Measurements from ENCODE around the gene CHMP6.
A peak's percentile ranks its signal among the peaks of the same experiment; 100 is the strongest.

Gene CHMP6

GRCh38 chr17:80991645-80992076, at the start of gene CHMP6:
CHMP6 (plus strand) TSS chr17:80991841; CDS start chr17:80991919, 78 bp downstream.
- peak; percentile 17 for TF ChIP-seq CTCF (IDR thresholded peaks at IDR 0.05; ENCODE audit: insufficient read depth, low read depth, low read length, missing control alignments)
- peak; percentile 88 for DNase-seq (ENCODE audit: low read depth)
- peak within 1 kb of the TSS; percentile 66 for H3K4me3 ChIP-seq (ENCODE audit: low read depth, low read length)

GRCh38 chr17:80942423-80943345, 49.0 kb upstream of the CHMP6 start:
- H3K4me3 ChIP-seq (ENCODE audit: low read depth, low read length) = no peak overlapping the region
- no peak for TF ChIP-seq CTCF (IDR thresholded peaks at IDR 0.05; ENCODE audit: insufficient read depth, low read depth, low read length, missing control alignments)
- no peak for DNase-seq (ENCODE audit: low read depth)

- no peak for DNase-seq (ENCODE audit: low read depth)
- no peak overlapping the region for H3K4me3 ChIP-seq (ENCODE audit: low read depth, low read length)
- no peak for TF ChIP-seq CTCF (IDR thresholded peaks at IDR 0.05; ENCODE audit: insufficient read depth, low read depth, low read length, missing control alignments)
Observed at GRCh38 chr17:80943346-80944145, 48.1 kb upstream of the CHMP6 start.

- H3K4me3 ChIP-seq (ENCODE audit: low read depth, low read length) = no peak overlapping the region
- TF ChIP-seq CTCF (IDR thresholded peaks at IDR 0.05; ENCODE audit: insufficient read depth, low read depth, low read length, missing control alignments) = no peak
- DNase-seq (ENCODE audit: low read depth) = no peak
Observed at GRCh38 chr17:80944326-80944725, 47.3 kb upstream of the CHMP6 start.

GRCh38 chr17:80945736-80946135, 45.9 kb upstream of the CHMP6 start:
- no peak for TF ChIP-seq CTCF (IDR thresholded peaks at IDR 0.05; ENCODE audit: insufficient read depth, low read depth, low read length, missing control alignments)
- no peak overlapping the region for H3K4me3 ChIP-seq (ENCODE audit: low read depth, low read length)
- DNase-seq (ENCODE audit: low read depth) = no peak

- TF ChIP-seq CTCF (IDR thresholded peaks at IDR 0.05; ENCODE audit: insufficient read depth, low read depth, low read length, missing control alignments) = no peak
- DNase-seq (ENCODE audit: low read depth) = no peak
- no peak overlapping the region for H3K4me3 ChIP-seq (ENCODE audit: low read depth, low read length)
Observed at GRCh38 chr17:80946449-80946848, 45.2 kb upstream of the CHMP6 start.
